ENCODE results near the gene ST6GALNAC3.

DNA sequence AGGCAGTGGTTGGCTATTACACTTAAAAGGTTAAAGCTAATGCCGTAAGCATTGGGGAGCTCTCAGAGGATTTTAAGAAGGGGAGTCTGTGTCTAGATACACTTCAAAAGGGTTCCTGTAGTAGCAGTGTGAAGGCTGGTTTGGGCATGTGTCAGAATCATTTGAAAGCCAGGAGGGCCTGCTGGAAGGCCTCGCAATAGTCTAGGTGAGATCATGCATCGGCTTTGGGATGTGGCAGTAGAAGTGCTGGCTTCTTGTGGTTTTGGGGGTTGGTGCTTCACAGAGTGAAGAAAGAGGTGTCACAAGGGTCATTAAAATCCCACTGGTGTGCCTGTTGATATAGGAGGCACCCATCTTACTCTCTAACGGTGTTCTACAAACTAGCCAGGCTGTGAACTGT is 85.7 kb downstream of the ST6GALNAC3 start:
- no peak for TF ChIP-seq POLR2A (IDR thresholded peaks at IDR 0.05)
- TF ChIP-seq, protein P1, sequence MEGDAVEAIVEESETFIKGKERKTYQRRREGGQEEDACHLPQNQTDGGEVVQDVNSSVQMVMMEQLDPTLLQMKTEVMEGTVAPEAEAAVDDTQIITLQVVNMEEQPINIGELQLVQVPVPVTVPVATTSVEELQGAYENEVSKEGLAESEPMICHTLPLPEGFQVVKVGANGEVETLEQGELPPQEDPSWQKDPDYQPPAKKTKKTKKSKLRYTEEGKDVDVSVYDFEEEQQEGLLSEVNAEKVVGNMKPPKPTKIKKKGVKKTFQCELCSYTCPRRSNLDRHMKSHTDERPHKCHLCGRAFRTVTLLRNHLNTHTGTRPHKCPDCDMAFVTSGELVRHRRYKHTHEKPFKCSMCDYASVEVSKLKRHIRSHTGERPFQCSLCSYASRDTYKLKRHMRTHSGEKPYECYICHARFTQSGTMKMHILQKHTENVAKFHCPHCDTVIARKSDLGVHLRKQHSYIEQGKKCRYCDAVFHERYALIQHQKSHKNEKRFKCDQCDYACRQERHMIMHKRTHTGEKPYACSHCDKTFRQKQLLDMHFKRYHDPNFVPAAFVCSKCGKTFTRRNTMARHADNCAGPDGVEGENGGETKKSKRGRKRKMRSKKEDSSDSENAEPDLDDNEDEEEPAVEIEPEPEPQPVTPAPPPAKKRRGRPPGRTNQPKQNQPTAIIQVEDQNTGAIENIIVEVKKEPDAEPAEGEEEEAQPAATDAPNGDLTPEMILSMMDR (IDR thresholded peaks at IDR 0.05), result no peak
